Heart left ventricle (tissue), 16 donors: Measurements from ENCODE around the gene CSF3R. TPM values are rescaled to one million over a fixed set of nuclear protein-coding genes. Genes with fewer than 3 reads are reported as not detected.

Experiments
- ATAC-seq, 4 donors: fragments of 200-7000 bp; cut with Tn5 transposase; one replicate each; pipeline ENCODE4 v1.9.1; 2020 to 2022; ENCODE audit warnings: moderate library complexity in 4 of 4, mild to moderate bottlenecking in 3 of 4, moderate number of reproducible peaks in 1 of 4
- DNase-seq, 5 donors: peaks; one replicate each; pipeline ENCODE4 v3.0.0-alpha.2; 2020
- H3K27ac ChIP-seq, 12 donors: fragments of 200-600 bp; sonication (generic) in 4 of 12; one replicate each; pipeline versions ENCODE4 v1.5.0 to v1.8.0; 2016 to 2022; ENCODE audit warnings: mild to moderate bottlenecking in 2 of 12
- H3K27me3 ChIP-seq, 9 donors: fragments of 200-600 bp; sonication (generic) in 2 of 9; one replicate each; pipeline versions ENCODE4 v1.5.1 to v1.8.0; 2016 to 2022; ENCODE audit warnings: mild to moderate bottlenecking in 3 of 9
- H3K36me3 ChIP-seq, 9 donors: fragments of 200-600 bp; sonication (generic) in 2 of 9; one replicate each; pipeline versions ENCODE4 v1.5.0 to v1.8.0; 2018 to 2022; ENCODE audit warnings: mild to moderate bottlenecking in 2 of 9
- H3K4me1 ChIP-seq, 12 donors: fragments of 200-600 bp; sonication (generic) in 4 of 12; one replicate each; pipeline versions ENCODE4 v1.5.0 to v1.8.0; 2016 to 2022; ENCODE audit warnings: mild to moderate bottlenecking in 3 of 12
- H3K4me3 ChIP-seq, 12 donors: fragments of 200-600 bp; sonication (generic) in 4 of 12; one replicate each; pipeline versions ENCODE4 v1.5.0 to v1.8.0; 2017 to 2022; ENCODE audit warnings: mild to moderate bottlenecking in 9 of 12, moderate library complexity in 4 of 12
- H3K9me3 ChIP-seq, 12 donors: fragments of 200-600 bp; sonication (generic) in 4 of 12; one replicate each; pipeline versions ENCODE4 v1.5.0 to v1.8.0; 2016 to 2022; ENCODE audit warnings: mild to moderate bottlenecking in 1 of 12
- POLR2A ChIP-seq, 2 donors: fragments of 450-650 bp; IDR thresholded peaks; one replicate each; pipeline ENCODE4 v1.6.1; 2017; ENCODE audit warnings: antibody characterized with exemption in 2 of 2, mild to moderate bottlenecking in 2 of 2, moderate library complexity in 2 of 2
- WGBS, 4 donors: extraction: QIAGEN DNeasy Blood & Tissue Kit in 2 of 4; methylation state at CpG; one replicate each; pipeline versions ENCODE4 v1.1.5 to v1.1.7; 2013 to 2018; 5-methylcytosine and 5-hydroxymethylcytosine counted together
- intact Hi-C, 10 donors: fragments of 100-400 bp; cut with DNase I; formaldehyde crosslinking; loops; one replicate each; pipeline versions ENCODE4 v1.11.1 to v1.14.2; 2022
- polyA plus RNA-seq, 2 donors: library from polyadenylated mRNA; stranded (reverse); fragments of 200-250 nt; gene quantifications; one replicate each; pipeline ENCODE4 v1.2.3, GENCODE V29; 2013
- total RNA-seq, 9 donors: library from RNA; depleted of rRNA in 2 of 9; stranded (reverse); fragments of >200 nt in 2 of 9; fragmentation: NEBNext Ultra II Directional in 3 of 9; extraction: Animal tissue kit (Norgen Biotek cat#: 25700) in 3 of 9; gene quantifications; one replicate each; pipeline versions ENCODE4 v1.1.0 to v1.2.4, GENCODE V29; 2016 to 2023
- TF ChIP-seq, protein P1 (sequence below), 12 donors: fragments of 200-600 bp; sonication (generic) in 4 of 12; IDR thresholded peaks; one replicate each; pipeline versions ENCODE4 v1.5.0 to v1.8.0; 2018 to 2022; ENCODE audit warnings: antibody characterized with exemption in 12 of 12, mild to moderate bottlenecking in 5 of 12
- donor health status: ischemic (EF 13 %, LVEDD 7.1; RV severe dilation, severe dysfunction).
- donor health status: healthy with polysubstance abuse.
- donor health status: DM: no; HTN: yes; CAD: no.
- donor health status: DM: no; HTN: no; CAD: no.
- donor health status: ischemic (EF 25% LVEDD 6.9; RV normal size, moderate dysfunction).
- donor health status: ischemic (EF 25% LVEDD 5.7; RV mildly dilated, moderate dysfunction).
- donor health status: healthy.
- donor health status: DM: yes; HTN: yes; CAD: no.
- donor health status: ischemic (EF 35%, LVEDD 5.7; RV mildly dilated, moderate dysfunction).
- donor health status: nonischemic (EF 11% LVEDD 7.7; RV severe dilation, severe dysfunction).
- donor health status: DM: yes; HTN: yes; CAD: no.
- donor health status: PGD.
- donor health status: ischemic (EF 29% LVEDD 5.4; RV normal size, mild dysfunction).
- donor health status: nonischemic (EF 23%, LVEDD 6.1; RV moderate dilation, normal function).

Gene CSF3R
- total and polyA plus RNA-seq, 11 donors, result 1.5 to 22.7 (median 4.1) TPM

DNA sequence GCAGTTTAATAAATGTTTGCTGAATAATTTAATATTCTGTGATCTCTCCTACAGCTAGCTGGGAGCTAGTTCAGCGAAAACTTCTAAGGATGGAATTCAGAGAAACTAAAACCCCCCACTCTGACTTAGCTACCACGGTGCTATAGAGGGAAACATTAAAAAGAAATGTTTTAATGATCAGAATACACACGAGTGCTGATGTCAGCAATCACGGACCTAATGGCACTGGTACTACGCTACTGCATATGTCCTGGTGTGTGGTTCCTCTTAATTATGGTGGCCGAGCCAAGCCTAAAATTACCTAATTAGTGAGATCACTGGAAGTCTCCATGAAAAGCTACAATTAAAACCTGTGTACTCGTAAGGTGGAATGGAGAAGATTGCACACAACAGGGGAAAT, 61.1 kb downstream of the CSF3R start:
- no peak for DNase-seq
- peaks cover 0 to 38% (median 15%) of the 10 kb centered on the region in 9 donors for H3K36me3 ChIP-seq
- no peak overlapping the region for H3K27ac ChIP-seq

DNA sequence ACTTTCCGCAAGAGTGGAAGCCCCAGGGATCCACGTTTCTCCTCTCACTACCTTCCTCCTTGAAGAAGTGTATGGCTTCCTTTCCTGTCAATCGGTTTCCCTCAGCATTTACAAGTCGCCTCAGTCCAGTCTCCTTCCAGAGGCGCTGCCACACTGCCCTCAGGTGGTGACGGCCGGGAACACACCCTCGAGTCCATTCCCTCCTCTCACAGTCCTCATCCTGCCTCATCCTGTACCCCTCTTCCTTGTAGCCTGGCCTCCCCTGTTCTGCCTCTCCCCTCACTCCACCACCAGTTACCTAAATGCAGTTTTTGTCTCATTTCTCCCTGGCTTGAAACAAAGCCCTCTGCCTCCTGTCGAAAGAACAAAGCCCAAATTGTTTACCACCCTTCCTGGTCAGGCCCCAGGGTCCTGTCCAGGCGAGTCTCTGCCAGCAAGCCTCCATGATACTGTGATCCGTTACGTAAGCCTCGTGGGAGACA, 61.8 kb downstream of the CSF3R start:
- TF ChIP-seq, protein P1, sequence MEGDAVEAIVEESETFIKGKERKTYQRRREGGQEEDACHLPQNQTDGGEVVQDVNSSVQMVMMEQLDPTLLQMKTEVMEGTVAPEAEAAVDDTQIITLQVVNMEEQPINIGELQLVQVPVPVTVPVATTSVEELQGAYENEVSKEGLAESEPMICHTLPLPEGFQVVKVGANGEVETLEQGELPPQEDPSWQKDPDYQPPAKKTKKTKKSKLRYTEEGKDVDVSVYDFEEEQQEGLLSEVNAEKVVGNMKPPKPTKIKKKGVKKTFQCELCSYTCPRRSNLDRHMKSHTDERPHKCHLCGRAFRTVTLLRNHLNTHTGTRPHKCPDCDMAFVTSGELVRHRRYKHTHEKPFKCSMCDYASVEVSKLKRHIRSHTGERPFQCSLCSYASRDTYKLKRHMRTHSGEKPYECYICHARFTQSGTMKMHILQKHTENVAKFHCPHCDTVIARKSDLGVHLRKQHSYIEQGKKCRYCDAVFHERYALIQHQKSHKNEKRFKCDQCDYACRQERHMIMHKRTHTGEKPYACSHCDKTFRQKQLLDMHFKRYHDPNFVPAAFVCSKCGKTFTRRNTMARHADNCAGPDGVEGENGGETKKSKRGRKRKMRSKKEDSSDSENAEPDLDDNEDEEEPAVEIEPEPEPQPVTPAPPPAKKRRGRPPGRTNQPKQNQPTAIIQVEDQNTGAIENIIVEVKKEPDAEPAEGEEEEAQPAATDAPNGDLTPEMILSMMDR (IDR thresholded peaks at IDR 0.05), result peak; percentile 86 to 98 (median 93)
- no peak for TF ChIP-seq POLR2A (IDR thresholded peaks at IDR 0.05)
- peaks cover 0 to 38% (median 15%) of the 10 kb centered on the region in 9 donors for H3K36me3 ChIP-seq
- peak overlapping the region in 1 of 12 donors; percentile 33 for H3K27ac ChIP-seq
- H3K4me1 ChIP-seq, result peaks cover 0 to 21% (median 8%) of the 10 kb centered on the region in 12 donors
- H3K4me3 ChIP-seq, result no peak overlapping the region
- ATAC-seq (peak; percentile 74 to 95 (median 92)), DNase-seq (peak; percentile 76 to 90 (median 86))
- H3K27me3 ChIP-seq, result no peaks in the 10 kb centered on the region
- intact Hi-C loops, result loop anchor here (1.0 to 5.0 kb wide), 10 partner anchors 78 to 324 kb away; partner anchors contain the start of genes SH3D21 (in 1 of the 10) and TRAPPC3 (in 1 of the 10)
- no peaks in the 10 kb centered on the region for H3K9me3 ChIP-seq
- 13 to 16% (median 15%) methylated on average over 13 of the region's 13 CpGs for WGBS, 4 donors

More for the DNA sequence above, 61.1 kb downstream of the CSF3R start:
- no peak overlapping the region for H3K4me3 ChIP-seq
- no peaks in the 10 kb centered on the region for H3K9me3 ChIP-seq
- H3K4me1 ChIP-seq, result peaks cover 0 to 21% (median 8%) of the 10 kb centered on the region in 12 donors
- no peak for ATAC-seq
- TF ChIP-seq, protein P1 (IDR thresholded peaks at IDR 0.05), result no peak
- no peak for TF ChIP-seq POLR2A (IDR thresholded peaks at IDR 0.05)
- no peaks in the 10 kb centered on the region for H3K27me3 ChIP-seq
- intact Hi-C loops, result loop anchor here (1.0 to 5.0 kb wide), 10 partner anchors 79 to 324 kb away; partner anchors contain the start of genes SH3D21 (in 1 of the 10) and TRAPPC3 (in 1 of the 10)
- WGBS, 4 donors, result 85 to 90% (median 89%) methylated on average over 7 of the region's 7 CpGs

DNA sequence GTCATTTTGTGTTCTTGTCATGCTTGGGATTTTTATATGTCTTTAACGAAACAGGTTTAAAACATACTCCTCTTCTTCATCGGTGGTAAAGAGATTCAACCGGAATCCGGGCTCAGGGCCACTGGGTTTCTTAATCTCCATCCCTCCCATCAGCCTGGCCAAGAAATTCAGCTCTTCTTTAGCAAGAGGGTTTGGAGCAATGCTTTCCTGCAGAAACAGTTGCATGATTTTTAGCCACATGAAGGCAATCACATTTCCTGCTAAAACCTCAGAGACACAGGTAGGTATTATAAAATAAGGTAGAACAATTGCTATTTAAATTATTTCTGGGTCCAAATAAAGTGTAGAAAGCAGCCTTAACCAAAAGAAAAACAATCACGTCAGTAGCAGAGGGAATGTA, 62.3 kb downstream of the CSF3R start:
- Histone ChIP-seq H3K4me1 (peaks cover 0 to 21% (median 8%) of the 10 kb centered on the region in 12 donors), H3K27ac (peak overlapping the region in 1 of 12 donors; percentile 33), H3K4me3 (no peak overlapping the region), H3K9me3 (no peaks in the 10 kb centered on the region), H3K36me3 (peaks cover 0 to 37% (median 15%) of the 10 kb centered on the region in 9 donors), H3K27me3 (no peaks in the 10 kb centered on the region)
- ATAC-seq (no peak), DNase-seq (no peak)
- 31 to 53% (median 38%) methylated on average over 5 of the region's 5 CpGs for WGBS, 4 donors
- intact Hi-C loops, result loop anchor here (1.0 to 5.0 kb wide), 9 partner anchors 78 to 323 kb away; partner anchors contain the start of genes SH3D21 (in 1 of the 10) and TRAPPC3 (in 1 of the 10)
- TF ChIP-seq, protein P1 (IDR thresholded peaks at IDR 0.05), result no peak
- no peak for TF ChIP-seq POLR2A (IDR thresholded peaks at IDR 0.05)

DNA sequence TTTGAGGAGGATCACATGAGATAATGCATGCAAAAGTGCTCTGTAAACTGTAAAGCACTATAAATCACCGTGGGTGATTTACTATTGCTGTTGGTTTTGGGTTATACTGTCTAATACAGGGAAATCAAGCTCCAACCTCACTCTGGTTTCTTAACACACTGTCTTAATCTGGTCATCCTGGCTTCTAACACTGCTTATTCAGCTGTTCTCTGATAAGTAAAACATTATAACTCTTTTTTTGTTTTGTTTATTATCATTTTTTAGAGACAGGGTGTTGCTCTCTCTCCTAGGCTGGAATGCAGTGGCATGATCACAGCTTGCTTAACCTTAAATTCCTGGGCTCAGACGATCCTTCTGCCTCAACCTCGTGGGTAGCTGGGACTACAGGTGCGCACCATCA, 63.1 kb downstream of the CSF3R start:
- peaks cover 0 to 30% (median 15%) of the 10 kb centered on the region in 9 donors for H3K36me3 ChIP-seq
- TF ChIP-seq, protein P1 (IDR thresholded peaks at IDR 0.05), result no peak
- no peak for TF ChIP-seq POLR2A (IDR thresholded peaks at IDR 0.05)
- no peak for DNase-seq
- intact Hi-C loops, result loop anchor here in 2 of 10 donors (1.0 to 5.0 kb wide), 2 partner anchors 77 to 317 kb away; no protein-coding TSS in a partner anchor
- 74 to 91% (median 81%) methylated on average over 4 of the region's 4 CpGs for WGBS, 4 donors
- no peak for ATAC-seq
- no peaks in the 10 kb centered on the region for H3K27me3 ChIP-seq
- no peaks in the 10 kb centered on the region for H3K9me3 ChIP-seq
- H3K27ac ChIP-seq, result no peak overlapping the region
- H3K4me1 ChIP-seq, result peaks cover 0 to 21% (median 8%) of the 10 kb centered on the region in 12 donors
- H3K4me3 ChIP-seq, result no peak overlapping the region
